ENCODE results near the gene LMBRD2.
"Not testable (repeated sequence)": the region's sequence is repeated elsewhere in the genome, so short reads cannot be mapped to it uniquely, and the experiment has no call there.

Gene LMBRD2

GRCh38 chr5:36147681-36148080, 4.0 kb downstream of the LMBRD2 start:
- TF ChIP-seq CTCF (IDR thresholded peaks at IDR 0.05; ENCODE audit: control extremely low read depth, extremely low read depth, low read depth, missing control alignments) = no peak
- ChIA-PET CTCF (interaction anchor here (1.0 kb wide), 1 partner anchor 8 kb away, joined by 3 read pairs; no protein-coding TSS in a partner anchor), POLR2A (no interaction called here)
- no peak for DNase-seq (ENCODE audit: extremely low spot score)

GRCh38 chr5:36146390-36146789, 5.3 kb downstream of the LMBRD2 start:
- TF ChIP-seq CTCF (IDR thresholded peaks at IDR 0.05; ENCODE audit: control extremely low read depth, extremely low read depth, low read depth, missing control alignments) = no peak
- ChIA-PET CTCF (interaction anchor here (0.7 to 2.2 kb wide), 6 partner anchors 10 to 95 kb away, joined by 3 to 7 read pairs (median 4); partner anchors contain the start of gene NADK2), POLR2A (no interaction called here)
- DNase-seq (ENCODE audit: extremely low spot score) = no peak

GRCh38 chr5:36145311-36145710, 6.4 kb downstream of the LMBRD2 start:
- no peak for DNase-seq (ENCODE audit: extremely low spot score)
- POLR2A ChIA-PET = no interaction called here
- CTCF ChIA-PET = interaction anchor here (1.2 to 2.2 kb wide), 4 partner anchors 11 to 96 kb away, joined by 3 to 7 read pairs (median 5); partner anchors contain the start of gene NADK2
- TF ChIP-seq CTCF (IDR thresholded peaks at IDR 0.05; ENCODE audit: control extremely low read depth, extremely low read depth, low read depth, missing control alignments) = no peak

GRCh38 chr5:36138900-36139683, 12.6 kb downstream of the LMBRD2 start:
- DNase-seq (ENCODE audit: extremely low spot score) = no peak
- POLR2A ChIA-PET = no interaction called here
- TF ChIP-seq CTCF (IDR thresholded peaks at IDR 0.05; ENCODE audit: control extremely low read depth, extremely low read depth, low read depth, missing control alignments) = no peak
- CTCF ChIA-PET = interaction anchor here (0.9 to 2.3 kb wide), 4 partner anchors 10 to 27 kb away, joined by 3 to 10 read pairs (median 6); partner anchors contain the start of gene LMBRD2

- no peak for DNase-seq (ENCODE audit: extremely low spot score)
- ChIA-PET CTCF (no interaction called here), POLR2A (no interaction called here)
- no peak for TF ChIP-seq CTCF (IDR thresholded peaks at IDR 0.05; ENCODE audit: control extremely low read depth, extremely low read depth, low read depth, missing control alignments)
These were observed 15.1 kb downstream of the LMBRD2 start for GRCh38 chr5:36136581-36136980.

GRCh38 chr5:36135988-36136387, 15.7 kb downstream of the LMBRD2 start:
- DNase-seq (ENCODE audit: extremely low spot score) = no peak
- no peak for TF ChIP-seq CTCF (IDR thresholded peaks at IDR 0.05; ENCODE audit: control extremely low read depth, extremely low read depth, low read depth, missing control alignments)
- CTCF ChIA-PET = no interaction called here
- POLR2A ChIA-PET = no interaction called here

- POLR2A ChIA-PET; CTCF ChIA-PET; DNase-seq (ENCODE audit: extremely low spot score): not testable (repeated sequence)
These were observed 18.7 kb downstream of the LMBRD2 start for GRCh38 chr5:36133009-36133408.

GRCh38 chr5:36129666-36130065, 22.0 kb downstream of the LMBRD2 start:
- POLR2A ChIA-PET; DNase-seq (ENCODE audit: extremely low spot score): not testable (repeated sequence)
- CTCF ChIA-PET = interaction anchor here (2.5 kb wide), 1 partner anchor 10 kb away, joined by 10 read pairs; no protein-coding TSS in a partner anchor
